ENCODE results near the gene DMP1. TPM values are rescaled to one million over a fixed set of nuclear protein-coding genes. Genes with fewer than 3 reads are reported as not detected.

DMP1 gene
- total RNA-seq, 2 experiments from 2014 or later, result not detected

GRCh38 chr4:87698394-87698793, 48.3 kb downstream of the DMP1 start:
- Mint-ChIP-seq H3K27ac (no peak overlapping the region), H3K36me3 (ENCODE audit: low read depth) (no peaks in the 10 kb centered on the region), H3K27me3 (no peaks in the 10 kb centered on the region), H3K4me1 (no peaks in the 10 kb centered on the region), H3K9me3 (peaks cover 3% of the 10 kb centered on the region), H3K4me3 (no peak overlapping the region)
- CTCF ChIA-PET, result no interaction called here
- POLR2A ChIA-PET, result no interaction called here
- DNase-seq, result no peak

GRCh38 chr4:87704001-87704400, 53.9 kb downstream of the DMP1 start:
- CTCF ChIA-PET, result no interaction called here
- DNase-seq, result no peak
- Mint-ChIP-seq H3K4me3 (no peak overlapping the region), H3K9me3 (no peaks in the 10 kb centered on the region), H3K4me1 (no peaks in the 10 kb centered on the region), H3K27ac (no peak overlapping the region), H3K27me3 (peaks cover 12% of the 10 kb centered on the region), H3K36me3 (ENCODE audit: low read depth) (no peaks in the 10 kb centered on the region)
- POLR2A ChIA-PET, result no interaction called here

- ChIA-PET CTCF (no interaction called here), POLR2A (no interaction called here)
- H3K27ac Mint-ChIP-seq, result no peak overlapping the region
- no peak overlapping the region for H3K4me3 Mint-ChIP-seq
- peaks cover 12% of the 10 kb centered on the region for H3K27me3 Mint-ChIP-seq
- H3K9me3 Mint-ChIP-seq, result no peaks in the 10 kb centered on the region
- DNase-seq, result no peak
- no peaks in the 10 kb centered on the region for H3K36me3 Mint-ChIP-seq (ENCODE audit: low read depth)
- H3K4me1 Mint-ChIP-seq, result no peaks in the 10 kb centered on the region
Measured at GRCh38 chr4:87707279-87707918, 57.3 kb downstream of the DMP1 start.

Other genes with a start within 250 kb of the DMP1 start
- gene NUDT9, start 227.7 kb upstream of the DMP1 start, total RNA-seq, result 10 to 100 TPM; 11.7 to 11.9 TPM
- not detected for gene SPARCL1, start 120.9 kb upstream of the DMP1 start, total RNA-seq
- not detected for gene DSPP, start 41.8 kb upstream of the DMP1 start, total RNA-seq
- not detected for gene IBSP, start 149.3 kb downstream of the DMP1 start, total RNA-seq
- not detected for gene MEPE, start 182.7 kb downstream of the DMP1 start, total RNA-seq

Data from activated CD4-positive, alpha-beta T cell treated with anti-CD3 and anti-CD28 coated beads, Interleukin-2, amount 10 ng/mL, durations not matched to agents 7 days and 5 days (primary cell).